Sciatic nerve (tissue), 2 donors: ENCODE measurements around the gene WNT5A. TPM values are rescaled to one million over a fixed set of nuclear protein-coding genes. Genes with fewer than 3 reads are reported as not detected.

Experiments used
- ATAC-seq: fragments of 200-7000 bp; cut with Tn5 transposase; one replicate; pipeline ENCODE4 v1.9.1; 2020; ENCODE audit warnings: mild to moderate bottlenecking, moderate library complexity
- DNase-seq: peaks from one replicate; pipeline ENCODE4 v3.0.0-alpha.2; 2020; ENCODE audit warnings: low spot score
- intact Hi-C: fragments of 100-400 bp; cut with DNase I; formaldehyde crosslinking; loops from one replicate; pipeline ENCODE4 v1.14.2; 2022
- total RNA-seq: library from RNA; stranded (reverse); fragmentation: NEBNext Ultra II Directional; extraction: Animal tissue kit (Norgen Biotek cat#: 25700); gene quantifications from one replicate; pipeline ENCODE4 v1.2.1, GENCODE V29; 2021
- donor health status: DM: no; HTN: no; CAD: no.
- donor health status: DM: no; HTN: no; CAD: no.

The WNT5A gene
- total RNA-seq, result 4.7 TPM

GRCh38 chr3:55486857-55487380 lies at the start of gene WNT5A:
Gene WNT5A (minus strand): TSS chr3:55487306. CDS start chr3:55486985, 321 bp downstream.
- DNase-seq, result peak; percentile 65
- intact Hi-C loops, result loop anchor here (10.0 kb wide), 2 partner anchors 258 to 768 kb away; no protein-coding TSS in a partner anchor
- no peak for ATAC-seq

GRCh38 chr3:55534876-55535275 lies 47.8 kb upstream of the WNT5A start:
- intact Hi-C loops, result no loop called here
- no peak for ATAC-seq

GRCh38 chr3:55532806-55533205 lies 45.7 kb upstream of the WNT5A start:
- ATAC-seq (no peak), DNase-seq (no peak)
- intact Hi-C loops, result no loop called here

More at GRCh38 chr3:55534876-55535275, 47.8 kb upstream of the WNT5A start:
- DNase-seq, result no peak

GRCh38 chr3:55531321-55531720 lies 44.2 kb upstream of the WNT5A start:
- intact Hi-C loops, result no loop called here
- no peak for DNase-seq
- ATAC-seq, result no peak

GRCh38 chr3:55527361-55527760 lies 40.3 kb upstream of the WNT5A start:
- DNase-seq (no peak), ATAC-seq (no peak)
- intact Hi-C loops, result no loop called here

- ATAC-seq (no peak), DNase-seq (no peak)
- intact Hi-C loops, result no loop called here
These were observed 39.4 kb upstream of the WNT5A start for GRCh38 chr3:55526332-55527030.

- ATAC-seq (no peak), DNase-seq (no peak)
- intact Hi-C loops, result no loop called here
These were observed 38.3 kb upstream of the WNT5A start for GRCh38 chr3:55525436-55525835.

- intact Hi-C loops, result no loop called here
These were observed 37.6 kb upstream of the WNT5A start for GRCh38 chr3:55524565-55525244.

GRCh38 chr3:55523471-55523870 lies 36.4 kb upstream of the WNT5A start:
- DNase-seq (no peak), ATAC-seq (no peak)
- intact Hi-C loops, result no loop called here

More at GRCh38 chr3:55524565-55525244, 37.6 kb upstream of the WNT5A start:
- no peak for ATAC-seq
- DNase-seq, result no peak

- intact Hi-C loops, result no loop called here
- peak; percentile 94 for ATAC-seq
- DNase-seq, result peak; percentile 63
These were observed 34.8 kb upstream of the WNT5A start for GRCh38 chr3:55521738-55522421.

GRCh38 chr3:55521064-55521737 lies 34.1 kb upstream of the WNT5A start:
- ATAC-seq (no peak), DNase-seq (no peak)
- intact Hi-C loops, result no loop called here

GRCh38 chr3:55519019-55519418 lies 31.9 kb upstream of the WNT5A start:
- DNase-seq (no peak), ATAC-seq (no peak)
- intact Hi-C loops, result no loop called here

- ATAC-seq, result no peak
- DNase-seq, result no peak
- intact Hi-C loops, result no loop called here
These were observed 31.3 kb upstream of the WNT5A start for GRCh38 chr3:55518451-55518850.

GRCh38 chr3:55516392-55517030 lies 29.4 kb upstream of the WNT5A start:
- intact Hi-C loops, result no loop called here
- DNase-seq, result no peak
- no peak for ATAC-seq

- intact Hi-C loops, result no loop called here
- no peak for DNase-seq
- no peak for ATAC-seq
These were observed 28.6 kb upstream of the WNT5A start for GRCh38 chr3:55515550-55516246.

GRCh38 chr3:55514962-55515361 lies 27.9 kb upstream of the WNT5A start:
- no peak for ATAC-seq
- intact Hi-C loops, result no loop called here
- no peak for DNase-seq

GRCh38 chr3:55512571-55513343 lies 25.7 kb upstream of the WNT5A start:
- DNase-seq (no peak), ATAC-seq (no peak)
- intact Hi-C loops, result no loop called here
